WTC11 (cell line): ENCODE results near the gene SNAPC4. TPM values are rescaled to one million over a fixed set of nuclear protein-coding genes. Genes with fewer than 3 reads are reported as not detected.

Experiments
- ATAC-seq: fragments of 200-7000 bp; cut with Tn5 transposase; 2 replicates; pipeline ENCODE4 v1.10.0; 2021; ENCODE audit warnings: mild to moderate bottlenecking, moderate library complexity
- CTCF ChIA-PET: fragments of 300-600 bp; sonication (Branson Sonifier 250); formaldehyde crosslinking; loops from one replicate; lab custom pipeline; 2021; ENCODE audit warnings: antibody characterized with exemption; lab: Charles Lee
- POLR2A ChIA-PET: fragments of 350-600 bp; sonication (Branson Sonifier 250); formaldehyde crosslinking; loops from one replicate; lab custom pipeline; 2021; ENCODE audit warnings: antibody characterized with exemption; lab: Charles Lee
- DNase-seq: peaks from one replicate; pipeline ENCODE4 v3.0.0; 2021; ENCODE audit warnings: low spot score
- H3K27ac Mint-ChIP-seq: 2 replicates; pipeline ENCODE4 v1.8.0; 2021; ENCODE audit warnings: mixed read lengths
- H3K27me3 Mint-ChIP-seq: 2 replicates; pipeline ENCODE4 v1.8.0; 2021; ENCODE audit warnings: low read depth, mild to moderate bottlenecking, moderate library complexity, mixed read lengths
- H3K36me3 Mint-ChIP-seq: 2 replicates; pipeline ENCODE4 v1.8.0; 2021; ENCODE audit warnings: mixed read lengths
- H3K4me1 Mint-ChIP-seq: 2 replicates; pipeline ENCODE4 v1.8.0; 2022; ENCODE audit warnings: mixed read lengths
- H3K4me3 Mint-ChIP-seq: 2 replicates; pipeline ENCODE4 v1.8.0; 2021; ENCODE audit warnings: mild to moderate bottlenecking, moderate library complexity, mixed read lengths
- H3K9me3 Mint-ChIP-seq: 2 replicates; pipeline ENCODE4 v1.8.0; 2021; ENCODE audit warnings: mixed read lengths
- ELF4 ChIP-seq: sonication (generic); formaldehyde crosslinking; IDR thresholded peaks from 2 replicates; pipeline ENCODE4 v1.8.1; 2022; ENCODE audit warnings: low read depth, mild to moderate bottlenecking, moderate library complexity, missing genetic modification reagents
- GABPB1 ChIP-seq: sonication (generic); formaldehyde crosslinking; IDR thresholded peaks from 2 replicates; pipeline ENCODE4 v1.8.1; 2023; ENCODE audit warnings: mild to moderate bottlenecking, missing genetic modification reagents
- HMGA2 ChIP-seq: fragments of 250-450 bp; sonication (Bioruptor Pico); IDR thresholded peaks from 2 replicates; pipeline ENCODE4 v1.4.0; 2021; ENCODE audit warnings: mild to moderate bottlenecking, moderate library complexity
- JAZF1 ChIP-seq: fragments of 250-450 bp; sonication (Bioruptor Pico); IDR thresholded peaks from 2 replicates; pipeline ENCODE4 v1.9.0; 2021; ENCODE audit warnings: moderate library complexity, mild to moderate bottlenecking, inconsistent platforms
- NFYB ChIP-seq: sonication (generic); formaldehyde crosslinking; conservative IDR thresholded peaks from 2 replicates; pipeline ENCODE4 v1.8.0; 2022; ENCODE audit warnings: low read depth, missing genetic modification reagents
- PRRX2 ChIP-seq: fragments of 250-450 bp; sonication (Bioruptor Pico); IDR thresholded peaks from 2 replicates; pipeline ENCODE4 v1.8.0; 2021; ENCODE audit warnings: mild to moderate bottlenecking
- SMAD4 ChIP-seq: sonication (generic); formaldehyde crosslinking; IDR thresholded peaks from 2 replicates; pipeline ENCODE4 v1.8.0; 2022; ENCODE audit warnings: mild to moderate bottlenecking, missing genetic modification reagents
- TEAD4 ChIP-seq: sonication (generic); formaldehyde crosslinking; IDR thresholded peaks from 2 replicates; pipeline ENCODE4 v1.8.0; 2022; ENCODE audit warnings: mild to moderate bottlenecking, missing genetic modification reagents
- ZBTB21 ChIP-seq: sonication (generic); formaldehyde crosslinking; IDR thresholded peaks from 2 replicates; pipeline ENCODE4 v1.8.1; 2023; ENCODE audit warnings: mild to moderate bottlenecking, missing genetic modification reagents, borderline replicate concordance
- ZNF219 ChIP-seq: sonication (generic); formaldehyde crosslinking; IDR thresholded peaks from 2 replicates; pipeline ENCODE4 v1.8.0; 2023; ENCODE audit warnings: missing genetic modification reagents, mild to moderate bottlenecking, borderline replicate concordance
- total RNA-seq: library from RNA; stranded (reverse); gene quantifications from 3 replicates; pipeline ENCODE4 v1.2.3, GENCODE V29; 2021
- TF ChIP-seq, protein P1 (sequence below): sonication (generic); formaldehyde crosslinking; IDR thresholded peaks from 2 replicates; pipeline ENCODE4 v1.8.1; 2022; ENCODE audit warnings: mild to moderate bottlenecking, missing genetic modification reagents, moderate library complexity, borderline replicate concordance
- TF ChIP-seq, protein P2 (sequence below): fragments of 250-450 bp; sonication (Bioruptor Pico); IDR thresholded peaks from 2 replicates; pipeline ENCODE4 v1.8.0; 2021; ENCODE audit warnings: mild to moderate bottlenecking
- TF ChIP-seq, protein P3 (sequence below): fragments of 250-450 bp; sonication (Bioruptor Pico); IDR thresholded peaks from 2 replicates; pipeline ENCODE4 v2.1.2; 2022; ENCODE audit warnings: mild to moderate bottlenecking, moderate library complexity
- TF ChIP-seq, protein P4 (sequence below): sonication (generic); formaldehyde crosslinking; IDR thresholded peaks from 2 replicates; pipeline ENCODE4 v1.8.0; 2022; ENCODE audit warnings: mild to moderate bottlenecking, missing genetic modification reagents
- TF ChIP-seq, protein P5 (sequence below): fragments of 250-450 bp; sonication (Bioruptor Pico); conservative IDR thresholded peaks from 2 replicates; pipeline ENCODE4 v1.9.0; 2021; ENCODE audit warnings: mild to moderate bottlenecking
- TF ChIP-seq, protein P6 (sequence below): sonication (generic); formaldehyde crosslinking; IDR thresholded peaks from 2 replicates; pipeline ENCODE4 v1.8.1; 2022; ENCODE audit warnings: mild to moderate bottlenecking, moderate library complexity, missing genetic modification reagents
- TF ChIP-seq, protein P7 (sequence below): sonication (generic); formaldehyde crosslinking; IDR thresholded peaks from 2 replicates; pipeline ENCODE4 v1.8.0; 2023; ENCODE audit warnings: mild to moderate bottlenecking, missing genetic modification reagents
- TF ChIP-seq, protein P8 (sequence below): sonication (generic); formaldehyde crosslinking; conservative IDR thresholded peaks from 2 replicates; pipeline ENCODE4 v1.8.1; 2022; ENCODE audit warnings: mild to moderate bottlenecking, missing genetic modification reagents
- TF ChIP-seq, protein P9 (sequence below): fragments of 250-450 bp; sonication (Bioruptor Pico); IDR thresholded peaks from 2 replicates; pipeline ENCODE4 v1.9.0; 2021; ENCODE audit warnings: mild to moderate bottlenecking
- TF ChIP-seq, protein P10 (sequence below): sonication (generic); formaldehyde crosslinking; IDR thresholded peaks from 2 replicates; pipeline ENCODE4 v1.8.1; 2023; ENCODE audit warnings: mild to moderate bottlenecking, missing genetic modification reagents

The SNAPC4 gene
- total RNA-seq, 1 experiment from 2014 or later, result 22.8 TPM

DNA sequence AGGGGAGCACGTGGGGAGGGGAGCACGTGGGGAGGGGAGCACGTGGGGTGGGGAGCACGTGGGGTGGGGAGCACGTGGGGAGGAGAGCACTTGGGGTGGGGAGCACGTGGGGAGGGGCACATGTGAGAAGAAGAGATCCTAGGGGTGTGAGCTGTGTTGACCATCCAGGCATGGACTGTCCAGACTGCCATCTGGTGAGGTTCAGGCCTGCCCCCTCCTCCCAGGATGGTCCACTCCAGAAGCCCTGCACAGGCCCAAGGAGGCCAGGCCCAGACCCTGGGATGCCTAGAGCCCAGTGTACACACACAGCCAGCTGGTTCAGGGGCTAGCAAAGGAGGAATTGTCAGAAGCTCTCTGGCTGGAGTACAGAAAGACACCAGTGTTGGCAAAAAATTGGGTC, 2.3 kb downstream of the SNAPC4 start (continued):
- TF ChIP-seq, protein P1, sequence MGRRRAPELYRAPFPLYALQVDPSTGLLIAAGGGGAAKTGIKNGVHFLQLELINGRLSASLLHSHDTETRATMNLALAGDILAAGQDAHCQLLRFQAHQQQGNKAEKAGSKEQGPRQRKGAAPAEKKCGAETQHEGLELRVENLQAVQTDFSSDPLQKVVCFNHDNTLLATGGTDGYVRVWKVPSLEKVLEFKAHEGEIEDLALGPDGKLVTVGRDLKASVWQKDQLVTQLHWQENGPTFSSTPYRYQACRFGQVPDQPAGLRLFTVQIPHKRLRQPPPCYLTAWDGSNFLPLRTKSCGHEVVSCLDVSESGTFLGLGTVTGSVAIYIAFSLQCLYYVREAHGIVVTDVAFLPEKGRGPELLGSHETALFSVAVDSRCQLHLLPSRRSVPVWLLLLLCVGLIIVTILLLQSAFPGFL (CRISPR knock-in tag), result no peak
- TF ChIP-seq, protein P2, sequence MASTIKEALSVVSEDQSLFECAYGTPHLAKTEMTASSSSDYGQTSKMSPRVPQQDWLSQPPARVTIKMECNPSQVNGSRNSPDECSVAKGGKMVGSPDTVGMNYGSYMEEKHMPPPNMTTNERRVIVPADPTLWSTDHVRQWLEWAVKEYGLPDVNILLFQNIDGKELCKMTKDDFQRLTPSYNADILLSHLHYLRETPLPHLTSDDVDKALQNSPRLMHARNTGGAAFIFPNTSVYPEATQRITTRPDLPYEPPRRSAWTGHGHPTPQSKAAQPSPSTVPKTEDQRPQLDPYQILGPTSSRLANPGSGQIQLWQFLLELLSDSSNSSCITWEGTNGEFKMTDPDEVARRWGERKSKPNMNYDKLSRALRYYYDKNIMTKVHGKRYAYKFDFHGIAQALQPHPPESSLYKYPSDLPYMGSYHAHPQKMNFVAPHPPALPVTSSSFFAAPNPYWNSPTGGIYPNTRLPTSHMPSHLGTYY (CRISPR knock-in tag), result no peak
- TF ChIP-seq NFYB (CRISPR knock-in tag), result no peak
- TF ChIP-seq ZBTB21 (CRISPR knock-in tag), result no peak
- TF ChIP-seq HMGA2 (CRISPR knock-in tag), result no peak
- TF ChIP-seq, protein P3, sequence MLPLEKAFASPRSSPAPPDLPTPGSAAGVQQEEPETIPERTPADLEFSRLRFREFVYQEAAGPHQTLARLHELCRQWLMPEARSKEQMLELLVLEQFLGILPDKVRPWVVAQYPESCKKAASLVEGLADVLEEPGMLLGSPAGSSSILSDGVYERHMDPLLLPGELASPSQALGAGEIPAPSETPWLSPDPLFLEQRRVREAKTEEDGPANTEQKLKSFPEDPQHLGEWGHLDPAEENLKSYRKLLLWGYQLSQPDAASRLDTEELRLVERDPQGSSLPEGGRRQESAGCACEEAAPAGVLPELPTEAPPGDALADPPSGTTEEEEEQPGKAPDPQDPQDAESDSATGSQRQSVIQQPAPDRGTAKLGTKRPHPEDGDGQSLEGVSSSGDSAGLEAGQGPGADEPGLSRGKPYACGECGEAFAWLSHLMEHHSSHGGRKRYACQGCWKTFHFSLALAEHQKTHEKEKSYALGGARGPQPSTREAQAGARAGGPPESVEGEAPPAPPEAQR (CRISPR knock-in tag), result no peak
- TF ChIP-seq SMAD4 (CRISPR knock-in tag), result no peak
- TF ChIP-seq, protein P4, sequence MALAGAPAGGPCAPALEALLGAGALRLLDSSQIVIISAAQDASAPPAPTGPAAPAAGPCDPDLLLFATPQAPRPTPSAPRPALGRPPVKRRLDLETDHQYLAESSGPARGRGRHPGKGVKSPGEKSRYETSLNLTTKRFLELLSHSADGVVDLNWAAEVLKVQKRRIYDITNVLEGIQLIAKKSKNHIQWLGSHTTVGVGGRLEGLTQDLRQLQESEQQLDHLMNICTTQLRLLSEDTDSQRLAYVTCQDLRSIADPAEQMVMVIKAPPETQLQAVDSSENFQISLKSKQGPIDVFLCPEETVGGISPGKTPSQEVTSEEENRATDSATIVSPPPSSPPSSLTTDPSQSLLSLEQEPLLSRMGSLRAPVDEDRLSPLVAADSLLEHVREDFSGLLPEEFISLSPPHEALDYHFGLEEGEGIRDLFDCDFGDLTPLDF, result no peak
- no peak for TF ChIP-seq ZNF219

DNA sequence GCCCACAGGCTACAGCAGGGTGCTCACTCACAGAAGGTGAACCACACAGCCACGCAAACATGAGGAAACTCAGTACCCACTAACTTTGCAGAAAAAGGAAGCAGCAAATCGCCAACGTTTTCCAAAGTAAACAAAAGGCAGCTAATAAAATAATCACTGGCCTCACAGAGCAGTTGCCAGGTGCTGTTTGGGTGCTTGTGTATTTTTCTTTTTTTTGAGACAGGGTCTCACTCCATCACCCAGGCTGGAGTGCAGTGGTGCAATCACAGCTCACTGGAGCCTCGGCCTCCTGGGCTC, 3.8 kb downstream of the SNAPC4 start:
- Mint-ChIP-seq H3K4me3 (no peak overlapping the region), H3K36me3 (peaks cover 36% of the 10 kb centered on the region), H3K27ac (no peak overlapping the region), H3K4me1 (peaks cover 9% of the 10 kb centered on the region), H3K9me3 (no peaks in the 10 kb centered on the region), H3K27me3 (no peaks in the 10 kb centered on the region)
- ChIA-PET POLR2A (no interaction called here), CTCF (interaction anchor here (2.0 kb wide), 1 partner anchor 57 kb away, joined by 5 read pairs; no protein-coding TSS in a partner anchor)
- ATAC-seq, result no peak
- DNase-seq, result no peak
- no peak for TF ChIP-seq SMAD4 (CRISPR knock-in tag)
- TF ChIP-seq, protein P5, sequence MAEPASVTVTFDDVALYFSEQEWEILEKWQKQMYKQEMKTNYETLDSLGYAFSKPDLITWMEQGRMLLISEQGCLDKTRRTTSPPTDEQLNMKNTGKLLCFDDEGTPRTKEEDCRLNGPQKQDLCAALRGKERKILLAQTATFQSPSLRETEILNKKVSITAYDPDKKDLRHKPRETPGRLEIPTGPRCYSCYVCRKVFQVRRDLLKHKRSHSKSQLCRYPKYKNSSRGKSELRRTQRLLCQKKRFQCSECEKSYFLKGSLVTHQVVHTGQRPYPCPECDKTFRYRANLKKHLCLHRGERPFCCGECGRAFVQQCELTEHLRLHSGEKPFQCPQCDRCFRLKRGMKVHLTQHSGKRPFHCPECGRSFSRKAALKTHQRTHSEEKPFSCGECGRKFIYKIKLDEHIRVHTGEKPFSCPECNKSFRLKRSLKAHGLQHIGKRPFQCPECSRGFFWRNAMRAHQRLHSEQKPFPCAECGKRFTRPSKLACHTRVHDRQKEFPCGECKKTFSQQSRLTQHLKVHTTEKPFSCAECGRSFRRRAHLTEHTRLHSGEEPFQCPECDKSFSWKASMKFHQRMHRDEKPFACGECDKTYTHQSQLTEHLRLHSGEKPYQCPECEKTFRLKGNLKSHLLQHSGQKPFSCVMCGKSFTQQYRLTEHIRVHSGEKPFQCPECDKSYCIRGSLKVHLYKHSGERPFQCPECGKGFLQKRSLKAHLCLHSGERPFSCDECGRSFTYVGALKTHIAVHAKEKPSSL (CRISPR knock-in tag), result no peak
- TF ChIP-seq GABPB1 (CRISPR knock-in tag), result no peak
- TF ChIP-seq, protein P6, sequence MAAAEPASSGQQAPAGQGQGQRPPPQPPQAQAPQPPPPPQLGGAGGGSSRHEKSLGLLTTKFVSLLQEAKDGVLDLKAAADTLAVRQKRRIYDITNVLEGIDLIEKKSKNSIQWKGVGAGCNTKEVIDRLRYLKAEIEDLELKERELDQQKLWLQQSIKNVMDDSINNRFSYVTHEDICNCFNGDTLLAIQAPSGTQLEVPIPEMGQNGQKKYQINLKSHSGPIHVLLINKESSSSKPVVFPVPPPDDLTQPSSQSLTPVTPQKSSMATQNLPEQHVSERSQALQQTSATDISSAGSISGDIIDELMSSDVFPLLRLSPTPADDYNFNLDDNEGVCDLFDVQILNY (CRISPR knock-in tag), result no peak
- no peak for TF ChIP-seq HMGA2 (CRISPR knock-in tag)
- TF ChIP-seq NFYB (CRISPR knock-in tag), result no peak
- TF ChIP-seq JAZF1 (CRISPR knock-in tag), result no peak
- no peak for TF ChIP-seq ELF4 (CRISPR knock-in tag)
- TF ChIP-seq, protein P7, sequence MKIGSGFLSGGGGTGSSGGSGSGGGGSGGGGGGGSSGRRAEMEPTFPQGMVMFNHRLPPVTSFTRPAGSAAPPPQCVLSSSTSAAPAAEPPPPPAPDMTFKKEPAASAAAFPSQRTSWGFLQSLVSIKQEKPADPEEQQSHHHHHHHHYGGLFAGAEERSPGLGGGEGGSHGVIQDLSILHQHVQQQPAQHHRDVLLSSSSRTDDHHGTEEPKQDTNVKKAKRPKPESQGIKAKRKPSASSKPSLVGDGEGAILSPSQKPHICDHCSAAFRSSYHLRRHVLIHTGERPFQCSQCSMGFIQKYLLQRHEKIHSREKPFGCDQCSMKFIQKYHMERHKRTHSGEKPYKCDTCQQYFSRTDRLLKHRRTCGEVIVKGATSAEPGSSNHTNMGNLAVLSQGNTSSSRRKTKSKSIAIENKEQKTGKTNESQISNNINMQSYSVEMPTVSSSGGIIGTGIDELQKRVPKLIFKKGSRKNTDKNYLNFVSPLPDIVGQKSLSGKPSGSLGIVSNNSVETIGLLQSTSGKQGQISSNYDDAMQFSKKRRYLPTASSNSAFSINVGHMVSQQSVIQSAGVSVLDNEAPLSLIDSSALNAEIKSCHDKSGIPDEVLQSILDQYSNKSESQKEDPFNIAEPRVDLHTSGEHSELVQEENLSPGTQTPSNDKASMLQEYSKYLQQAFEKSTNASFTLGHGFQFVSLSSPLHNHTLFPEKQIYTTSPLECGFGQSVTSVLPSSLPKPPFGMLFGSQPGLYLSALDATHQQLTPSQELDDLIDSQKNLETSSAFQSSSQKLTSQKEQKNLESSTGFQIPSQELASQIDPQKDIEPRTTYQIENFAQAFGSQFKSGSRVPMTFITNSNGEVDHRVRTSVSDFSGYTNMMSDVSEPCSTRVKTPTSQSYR (CRISPR knock-in tag), result no peak
- TF ChIP-seq, protein P8, sequence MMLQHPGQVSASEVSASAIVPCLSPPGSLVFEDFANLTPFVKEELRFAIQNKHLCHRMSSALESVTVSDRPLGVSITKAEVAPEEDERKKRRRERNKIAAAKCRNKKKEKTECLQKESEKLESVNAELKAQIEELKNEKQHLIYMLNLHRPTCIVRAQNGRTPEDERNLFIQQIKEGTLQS (CRISPR knock-in tag), result no peak
- TF ChIP-seq PRRX2, result no peak
- no peak for TF ChIP-seq TEAD4 (CRISPR knock-in tag)
- TF ChIP-seq, protein P9, sequence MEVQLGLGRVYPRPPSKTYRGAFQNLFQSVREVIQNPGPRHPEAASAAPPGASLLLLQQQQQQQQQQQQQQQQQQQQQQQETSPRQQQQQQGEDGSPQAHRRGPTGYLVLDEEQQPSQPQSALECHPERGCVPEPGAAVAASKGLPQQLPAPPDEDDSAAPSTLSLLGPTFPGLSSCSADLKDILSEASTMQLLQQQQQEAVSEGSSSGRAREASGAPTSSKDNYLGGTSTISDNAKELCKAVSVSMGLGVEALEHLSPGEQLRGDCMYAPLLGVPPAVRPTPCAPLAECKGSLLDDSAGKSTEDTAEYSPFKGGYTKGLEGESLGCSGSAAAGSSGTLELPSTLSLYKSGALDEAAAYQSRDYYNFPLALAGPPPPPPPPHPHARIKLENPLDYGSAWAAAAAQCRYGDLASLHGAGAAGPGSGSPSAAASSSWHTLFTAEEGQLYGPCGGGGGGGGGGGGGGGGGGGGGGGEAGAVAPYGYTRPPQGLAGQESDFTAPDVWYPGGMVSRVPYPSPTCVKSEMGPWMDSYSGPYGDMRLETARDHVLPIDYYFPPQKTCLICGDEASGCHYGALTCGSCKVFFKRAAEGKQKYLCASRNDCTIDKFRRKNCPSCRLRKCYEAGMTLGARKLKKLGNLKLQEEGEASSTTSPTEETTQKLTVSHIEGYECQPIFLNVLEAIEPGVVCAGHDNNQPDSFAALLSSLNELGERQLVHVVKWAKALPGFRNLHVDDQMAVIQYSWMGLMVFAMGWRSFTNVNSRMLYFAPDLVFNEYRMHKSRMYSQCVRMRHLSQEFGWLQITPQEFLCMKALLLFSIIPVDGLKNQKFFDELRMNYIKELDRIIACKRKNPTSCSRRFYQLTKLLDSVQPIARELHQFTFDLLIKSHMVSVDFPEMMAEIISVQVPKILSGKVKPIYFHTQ (CRISPR knock-in tag), result no peak
- TF ChIP-seq, protein P10, sequence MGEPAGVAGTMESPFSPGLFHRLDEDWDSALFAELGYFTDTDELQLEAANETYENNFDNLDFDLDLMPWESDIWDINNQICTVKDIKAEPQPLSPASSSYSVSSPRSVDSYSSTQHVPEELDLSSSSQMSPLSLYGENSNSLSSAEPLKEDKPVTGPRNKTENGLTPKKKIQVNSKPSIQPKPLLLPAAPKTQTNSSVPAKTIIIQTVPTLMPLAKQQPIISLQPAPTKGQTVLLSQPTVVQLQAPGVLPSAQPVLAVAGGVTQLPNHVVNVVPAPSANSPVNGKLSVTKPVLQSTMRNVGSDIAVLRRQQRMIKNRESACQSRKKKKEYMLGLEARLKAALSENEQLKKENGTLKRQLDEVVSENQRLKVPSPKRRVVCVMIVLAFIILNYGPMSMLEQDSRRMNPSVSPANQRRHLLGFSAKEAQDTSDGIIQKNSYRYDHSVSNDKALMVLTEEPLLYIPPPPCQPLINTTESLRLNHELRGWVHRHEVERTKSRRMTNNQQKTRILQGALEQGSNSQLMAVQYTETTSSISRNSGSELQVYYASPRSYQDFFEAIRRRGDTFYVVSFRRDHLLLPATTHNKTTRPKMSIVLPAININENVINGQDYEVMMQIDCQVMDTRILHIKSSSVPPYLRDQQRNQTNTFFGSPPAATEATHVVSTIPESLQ, result no peak
